GM12864 (cell line): ENCODE data around the gene TUBGCP3.

Experiments
- DNase-seq: peaks from one replicate; pipeline ENCODE4 v3.0.0-alpha.2; 2011; ENCODE audit warnings: low read depth
- H3K4me3 ChIP-seq: 2 replicates; pipeline ENCODE4 v1.5.1; 2011; ENCODE audit warnings: mild to moderate bottlenecking, low read depth, low read length, control low read depth
- CTCF ChIP-seq: IDR thresholded peaks from 2 replicates; pipeline ENCODE4 v1.5.1; 2011; ENCODE audit warnings: low read depth, mild to moderate bottlenecking, moderate library complexity, low read length, control low read depth, inconsistent platforms; ENCODE audit errors: missing control alignments

Gene TUBGCP3

DNA sequence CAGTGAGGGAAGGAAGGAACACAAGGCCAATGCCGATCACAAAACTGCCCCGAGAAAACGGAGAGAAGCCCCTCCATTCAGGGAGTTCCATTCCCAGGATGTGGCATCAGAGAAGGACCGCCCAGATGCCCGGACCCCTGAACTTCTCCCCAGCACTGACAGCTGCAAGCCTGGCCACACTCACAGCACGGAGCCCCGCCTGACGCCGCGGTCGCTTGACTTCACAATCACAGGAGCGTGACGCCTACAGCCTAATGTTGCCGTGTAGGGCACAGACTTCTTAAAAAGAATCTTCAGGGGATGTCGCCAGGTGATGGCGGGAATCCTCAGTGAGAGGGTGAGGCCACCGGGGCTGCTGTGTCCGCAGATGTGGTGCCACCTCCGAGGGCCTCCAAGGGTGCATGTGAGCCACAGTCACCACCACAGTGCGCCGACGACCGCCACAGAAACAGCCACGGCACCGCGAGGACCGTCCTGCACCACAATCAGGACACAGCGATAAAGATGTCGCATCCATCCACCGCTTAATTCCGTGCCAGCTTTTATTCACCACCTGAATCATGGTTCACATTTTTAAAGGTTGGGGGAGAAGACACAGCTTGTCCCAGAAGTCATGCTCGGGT lies 134.6 kb downstream of the TUBGCP3 start:
- no peak for TF ChIP-seq CTCF
- DNase-seq, result no peak
- H3K4me3 ChIP-seq, result no peak overlapping the region

DNA sequence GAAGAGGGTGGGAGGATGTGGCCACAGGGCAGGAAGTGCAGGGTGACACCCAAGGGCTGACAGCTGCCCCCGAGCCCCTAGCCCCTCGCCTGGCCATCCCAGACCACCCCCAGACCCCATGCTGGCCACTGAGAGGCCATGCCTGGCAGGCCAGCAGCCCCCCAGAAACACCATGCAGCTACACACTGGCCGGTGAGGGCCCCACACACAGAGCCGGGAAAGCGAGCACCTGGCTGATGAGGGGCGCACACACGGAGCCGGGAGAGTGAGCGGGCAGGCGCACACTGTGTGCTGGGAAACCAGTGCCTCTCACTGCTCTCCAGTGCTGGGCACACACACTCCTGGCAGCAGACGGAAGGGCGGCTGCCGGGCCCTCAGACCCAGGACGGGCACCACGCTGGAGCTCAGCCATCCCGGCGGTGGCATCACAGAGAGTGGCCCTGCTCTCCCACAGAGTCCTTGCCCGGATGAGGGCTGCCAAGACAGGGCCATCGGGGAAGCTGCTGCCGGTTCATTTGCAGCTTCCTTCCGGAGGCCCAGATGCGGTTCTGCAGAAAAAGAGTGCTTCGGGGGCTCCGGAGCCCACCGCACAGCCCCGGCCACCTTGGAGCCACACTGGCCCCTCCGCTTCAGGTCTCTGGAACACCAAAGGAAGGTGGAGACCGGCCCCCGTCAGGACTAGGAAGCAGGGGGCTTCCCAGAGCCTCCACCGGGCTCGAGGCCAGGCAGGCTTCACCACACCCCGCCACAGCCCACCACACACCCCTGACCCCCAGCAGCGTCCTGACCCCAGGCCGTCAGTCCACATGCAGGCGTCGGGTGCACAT lies 135.4 kb downstream of the TUBGCP3 start:
- TF ChIP-seq CTCF, result no peak
- no peak for DNase-seq

GRCh38 chr13:112451512-112452379 lies 136.2 kb downstream of the TUBGCP3 start:
- DNase-seq, result no peak
- no peak overlapping the region for H3K4me3 ChIP-seq
- no peak for TF ChIP-seq CTCF

More for the DNA sequence above, 135.4 kb downstream of the TUBGCP3 start:
- no peak overlapping the region for H3K4me3 ChIP-seq

DNA sequence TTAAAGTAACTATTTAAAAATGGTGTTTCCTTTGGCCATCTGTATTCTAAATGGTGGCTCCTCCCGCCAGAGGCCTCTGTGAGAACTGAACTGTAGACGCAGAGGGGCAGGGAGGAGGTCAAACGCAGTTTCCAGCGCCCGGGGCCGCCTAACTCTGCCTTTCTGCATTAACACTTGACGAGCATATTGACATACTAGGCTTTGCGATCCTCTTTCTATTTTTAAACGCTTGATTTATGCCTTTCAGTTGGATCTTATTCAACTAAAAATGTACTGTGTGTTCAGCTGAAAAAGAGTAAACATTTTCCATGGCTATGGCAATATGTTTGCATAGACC lies 137.1 kb downstream of the TUBGCP3 start:
- no peak overlapping the region for H3K4me3 ChIP-seq
- TF ChIP-seq CTCF, result no peak
- DNase-seq, result no peak

DNA sequence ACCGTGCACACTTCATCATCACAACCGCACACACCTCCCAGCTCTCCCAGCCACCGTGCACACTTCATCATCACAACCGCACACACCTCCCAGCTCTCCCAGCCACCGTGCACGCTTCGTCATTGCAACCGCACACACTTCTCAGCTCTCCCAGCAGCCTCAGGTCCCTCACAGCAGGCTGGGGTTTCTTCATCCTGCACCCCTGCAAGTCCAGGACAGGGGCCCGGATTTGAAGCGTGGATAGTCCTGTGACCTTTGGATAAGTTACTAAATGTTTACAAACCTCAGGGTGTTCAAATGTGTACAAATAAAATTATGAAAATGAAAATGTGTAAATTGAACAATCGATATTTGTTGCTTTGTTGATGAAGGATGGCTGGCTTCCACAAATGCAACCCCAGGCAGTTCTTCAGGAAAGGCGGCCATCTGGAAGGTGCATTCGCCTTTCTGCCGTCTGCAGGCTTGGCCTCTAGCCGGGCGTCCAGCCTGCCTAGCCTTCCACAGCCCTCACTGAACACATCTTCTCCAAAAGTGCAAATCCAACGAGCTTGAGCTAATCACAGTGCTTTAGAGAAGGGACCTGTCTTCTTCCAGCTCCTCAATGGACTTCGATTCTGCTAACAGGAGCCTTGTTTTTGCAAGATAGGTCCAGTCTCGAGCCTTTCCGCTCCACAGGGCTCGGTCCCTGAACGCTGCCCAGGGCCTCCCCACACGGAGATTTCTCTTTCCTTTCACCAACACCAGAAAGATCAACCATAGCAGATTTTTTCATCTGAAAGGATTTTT lies 137.6 kb downstream of the TUBGCP3 start:
- no peak overlapping the region for H3K4me3 ChIP-seq
- TF ChIP-seq CTCF, result no peak
- no peak for DNase-seq

DNA sequence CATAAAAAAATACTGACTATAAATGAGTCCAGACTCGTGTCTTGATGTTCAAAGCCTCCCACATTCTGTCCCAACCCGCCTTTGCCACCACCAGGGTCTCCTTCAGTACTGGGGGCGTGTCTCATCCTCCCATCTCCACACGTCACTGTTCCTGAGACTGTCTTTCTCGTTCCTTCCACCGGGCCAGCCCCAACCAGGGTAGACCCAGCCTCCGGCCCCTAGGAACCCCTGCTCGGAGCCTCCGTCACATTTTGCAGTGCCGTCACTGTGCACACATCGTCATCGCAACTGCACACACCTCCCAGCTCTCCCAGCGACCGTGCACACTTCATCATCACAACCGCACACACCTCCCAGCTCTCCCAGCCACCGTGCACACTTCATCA lies 138.4 kb downstream of the TUBGCP3 start:
- DNase-seq, result no peak
- TF ChIP-seq CTCF, result no peak
- H3K4me3 ChIP-seq, result no peak overlapping the region
